Measurements from ENCODE around the gene RBP2. TPM values are rescaled to one million over a fixed set of nuclear protein-coding genes. Genes with fewer than 3 reads are reported as not detected.

Gene RBP2
- total and polyA plus RNA-seq, 2 of the 8 experiments (the other 6 are each of a cell fraction or from before 2014, with no cell fraction given), result not detected

- TF ChIP-seq TAF1 (IDR thresholded peaks at IDR 0.05; ENCODE audit: low read depth, low read length) (no peak), RBBP5 (IDR thresholded peaks at IDR 0.05; ENCODE audit: borderline replicate concordance, low read depth, low read length) (no peak), NANOG (IDR thresholded peaks at IDR 0.05; ENCODE audit: insufficient read depth, low read depth, low read length, poor library complexity, severe bottlenecking) (no peak), ATF2 (IDR thresholded peaks at IDR 0.05; ENCODE audit: low read length) (no peak), JUN (IDR thresholded peaks at IDR 0.05; ENCODE audit: low read depth, low read length) (no peak), CHD2 (IDR thresholded peaks at IDR 0.05; ENCODE audit: low read length) (no peak)
Measured at GRCh38 chr3:139517321-139518065, 41.2 kb upstream of the RBP2 start (continued).
